B cell (primary cell): Measurements from ENCODE around the gene RAD51D. TPM values are rescaled to one million over a fixed set of nuclear protein-coding genes. Genes with fewer than 3 reads are reported as not detected.

ENCODE experiments used
- ATAC-seq: fragments of 200-7000 bp; cut with Tn5 transposase; one replicate; pipeline ENCODE4 v1.10.0; 2021; ENCODE audit warnings: low read depth, mild to moderate bottlenecking, moderate number of reproducible peaks, moderate library complexity
- CTCF ChIA-PET: fragments of 350-600 bp; sonication (Branson Sonifier 250); formaldehyde crosslinking; loops from one replicate; lab custom pipeline; 2021; ENCODE audit warnings: antibody characterized with exemption, inconsistent platforms; lab: Charles Lee
- POLR2A ChIA-PET: fragments of 350-600 bp; sonication (Branson Sonifier 250); formaldehyde crosslinking; loops from one replicate; lab custom pipeline; 2021; ENCODE audit warnings: antibody characterized with exemption; lab: Charles Lee
- DNase-seq: peaks from one replicate; pipeline ENCODE4 v3.0.0; 2013
- H2AFZ ChIP-seq: 2 replicates; pipeline ENCODE4 v1.6.1; 2012; ENCODE audit warnings: mild to moderate bottlenecking, low read depth, low read length; ENCODE audit not compliant: insufficient read depth, poor library complexity, severe bottlenecking
- H3K27ac ChIP-seq, 2 donors: 1 replicate in 1 of 2; 2 replicates in 1 of 2; pipeline ENCODE4 v1.5.1; 2012 to 2013; ENCODE audit warnings: low read length in 2 of 2, mild to moderate bottlenecking in 2 of 2, moderate library complexity in 1 of 2
- H3K27me3 ChIP-seq, 4 experiments: fragments of 200-600 bp in 1 of 4; sonication (generic) in 1 of 4; replicated peaks in 1 of 4; 1 replicate in 2 of 4; 2 replicates in 2 of 4; pipeline versions ENCODE4 v1.6.1 to v1.7.0; 2013 to 2016; ENCODE audit warnings: low read length in 3 of 4, mild to moderate bottlenecking in 2 of 4, mixed read lengths in 1 of 4, moderate library complexity in 1 of 4; ENCODE audit not compliant: insufficient read depth in 4 of 4, control insufficient read depth in 3 of 4; ENCODE audit errors: control extremely low read depth in 1 of 4
- H3K36me3 ChIP-seq, 2 experiments: replicated peaks in 1 of 2; 1 replicate in 1 of 2; 2 replicates in 1 of 2; pipeline versions ENCODE4 v1.6.1 to v1.7.1; 2013; ENCODE audit warnings: low read length in 1 of 2; ENCODE audit not compliant: insufficient read depth in 2 of 2, control insufficient read depth in 1 of 2; ENCODE audit errors: control extremely low read depth in 1 of 2, extremely low read depth in 1 of 2
- H3K4me1 ChIP-seq, 2 donors: fragments of 200-600 bp in 1 of 2; sonication (generic) in 1 of 2; 1 replicate in 1 of 2; 2 replicates in 1 of 2; pipeline versions ENCODE4 v1.5.1 to v1.6.1; 2013 to 2017; ENCODE audit warnings: low read length in 2 of 2; ENCODE audit not compliant: control insufficient read depth in 2 of 2, insufficient read depth in 2 of 2
- H3K4me2 ChIP-seq: replicated peaks from 2 replicates; pipeline ENCODE3; 2012; ENCODE audit warnings: mild to moderate bottlenecking, low read depth, low read length; ENCODE audit not compliant: poor library complexity, severe bottlenecking
- H3K4me3 ChIP-seq, 5 experiments: fragments of 200-600 bp in 1 of 5; sonication (generic) in 1 of 5; 1 replicate in 3 of 5; 2 replicates in 2 of 5; pipeline versions ENCODE4 v1.5.1 to v1.7.0; 2011 to 2016; ENCODE audit warnings: low read length in 4 of 5, mild to moderate bottlenecking in 4 of 5, low read depth in 2 of 5, control low read depth in 1 of 5, moderate library complexity in 1 of 5; ENCODE audit not compliant: insufficient read depth in 1 of 5; ENCODE audit errors: control extremely low read depth in 1 of 5, extremely low read depth in 1 of 5
- H3K79me2 ChIP-seq: fragments of 200-600 bp; sonication (generic); one replicate; pipeline ENCODE4 v1.6.0; 2016; ENCODE audit warnings: low read length; ENCODE audit not compliant: control insufficient read depth, insufficient read depth
- H3K9ac ChIP-seq: fragments of 200-600 bp; sonication (generic); 2 replicates; pipeline ENCODE4 v1.6.1; 2017; ENCODE audit warnings: mild to moderate bottlenecking, low read length, moderate library complexity
- H3K9me3 ChIP-seq, 3 donors: one replicate each; pipeline versions ENCODE4 v1.6.1 to v1.7.1; 2013; ENCODE audit warnings: low read length in 2 of 3; ENCODE audit not compliant: control insufficient read depth in 2 of 3, insufficient read depth in 1 of 3; ENCODE audit errors: control extremely low read depth in 1 of 3
- H4K20me1 ChIP-seq: 2 replicates; pipeline ENCODE4 v1.6.0; 2012; ENCODE audit warnings: mild to moderate bottlenecking, low read length; ENCODE audit not compliant: insufficient read depth, control insufficient read depth, poor library complexity, severe bottlenecking
- H3K27ac Mint-ChIP-seq: one replicate; pipeline ENCODE4 v1.8.0; 2021; ENCODE audit warnings: mixed read lengths
- H3K27me3 Mint-ChIP-seq: one replicate; pipeline ENCODE4 v1.8.0; 2021; ENCODE audit warnings: mixed read lengths
- H3K4me1 Mint-ChIP-seq: one replicate; pipeline ENCODE4 v1.8.0; 2021; ENCODE audit warnings: mixed read lengths
- H3K4me3 Mint-ChIP-seq: one replicate; pipeline ENCODE4 v1.8.0; 2021; ENCODE audit warnings: mixed read lengths
- H3K9me3 Mint-ChIP-seq: one replicate; pipeline ENCODE4 v1.8.0; 2022; ENCODE audit warnings: mixed read lengths; ENCODE audit not compliant: insufficient read depth
- EZH2 ChIP-seq: IDR thresholded peaks from 2 replicates; pipeline ENCODE4 v1.6.1; 2012; ENCODE audit warnings: borderline replicate concordance, low read depth, mild to moderate bottlenecking, moderate library complexity, low read length; ENCODE audit not compliant: insufficient read depth, poor library complexity, severe bottlenecking
- WGBS: methylation state at CpG from one replicate; pipeline ENCODE4 v1.1.5; 2013; ENCODE audit warnings: missing lambda C conversion rate; ENCODE audit not compliant: insufficient coverage; 5-methylcytosine and 5-hydroxymethylcytosine counted together
- intact Hi-C: fragments of 100-400 bp; cut with micrococcal nuclease; formaldehyde crosslinking; loops from one replicate; pipeline ENCODE4 v1.10.0; 2022
- polyA plus RNA-seq: library from polyadenylated mRNA; depleted of rRNA; stranded (reverse); fragments of >200 nt; gene quantifications from 2 replicates; pipeline ENCODE4 v1.2.3, GENCODE V29; 2012
- total RNA-seq, 2 donors: library from RNA; stranded (reverse); fragments of 120-200 nt in 1 of 2; gene quantifications; 1 replicate in 1 of 2; 2 replicates in 1 of 2; pipeline versions ENCODE4 v1.2.3 to v1.2.4, GENCODE V29; 2013 to 2022
- TF ChIP-seq, protein P1 (sequence below): fragments of 200-600 bp; IDR thresholded peaks from one replicate; pipeline ENCODE4 v1.8.0; 2022; ENCODE audit warnings: antibody characterized with exemption, mild to moderate bottlenecking

The RAD51D gene
- total and polyA plus RNA-seq, 2 donors (not counting 1 experiment from before 2014, with no cell fraction given): 12.8 to 29.4 TPM

DNA sequence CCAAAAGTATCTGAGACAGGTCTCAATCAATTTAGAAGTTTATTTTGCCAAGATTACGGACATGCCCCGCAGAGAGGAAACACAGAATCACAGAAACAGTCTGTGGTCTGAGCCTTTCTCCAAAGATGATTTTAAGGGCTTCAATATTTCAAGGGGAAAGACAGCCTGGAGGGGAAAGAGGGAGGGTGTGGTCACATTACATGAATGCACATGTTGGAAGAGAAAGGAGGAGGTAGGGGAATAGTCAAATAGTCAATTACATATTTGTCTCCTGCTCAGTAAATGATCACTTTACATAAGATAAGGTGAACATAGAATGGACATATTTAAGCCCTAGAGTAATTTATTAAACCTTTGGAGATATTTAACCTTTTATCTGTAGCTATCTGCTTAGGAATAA is 40.3 kb upstream of the RAD51D start:
- ChIA-PET POLR2A (no interaction called here), CTCF (no interaction called here)
- no peak overlapping the region for H3K9ac ChIP-seq
- Mint-ChIP-seq H3K27me3 (peaks cover 54% of the 10 kb centered on the region), H3K27ac (no peak overlapping the region), H3K9me3 (no peaks in the 10 kb centered on the region), H3K4me3 (no peak overlapping the region), H3K4me1 (no peaks in the 10 kb centered on the region)
- H3K4me2 ChIP-seq: no peak overlapping the region
- H3K79me2 ChIP-seq: no peaks in the 10 kb centered on the region
- no peak overlapping the region for H3K4me3 ChIP-seq
- ATAC-seq: no peak
- no peaks in the 10 kb centered on the region for H3K36me3 ChIP-seq
- intact Hi-C loops: no loop called here
- H3K4me1 ChIP-seq: no peaks in the 10 kb centered on the region
- H2AFZ ChIP-seq: no peak overlapping the region
- no peak for DNase-seq
- H3K27me3 ChIP-seq: peaks cover 0 to 22% (median 11%) of the 10 kb centered on the region in 4 experiments
- no peaks in the 10 kb centered on the region for H3K9me3 ChIP-seq
- TF ChIP-seq, protein P1, sequence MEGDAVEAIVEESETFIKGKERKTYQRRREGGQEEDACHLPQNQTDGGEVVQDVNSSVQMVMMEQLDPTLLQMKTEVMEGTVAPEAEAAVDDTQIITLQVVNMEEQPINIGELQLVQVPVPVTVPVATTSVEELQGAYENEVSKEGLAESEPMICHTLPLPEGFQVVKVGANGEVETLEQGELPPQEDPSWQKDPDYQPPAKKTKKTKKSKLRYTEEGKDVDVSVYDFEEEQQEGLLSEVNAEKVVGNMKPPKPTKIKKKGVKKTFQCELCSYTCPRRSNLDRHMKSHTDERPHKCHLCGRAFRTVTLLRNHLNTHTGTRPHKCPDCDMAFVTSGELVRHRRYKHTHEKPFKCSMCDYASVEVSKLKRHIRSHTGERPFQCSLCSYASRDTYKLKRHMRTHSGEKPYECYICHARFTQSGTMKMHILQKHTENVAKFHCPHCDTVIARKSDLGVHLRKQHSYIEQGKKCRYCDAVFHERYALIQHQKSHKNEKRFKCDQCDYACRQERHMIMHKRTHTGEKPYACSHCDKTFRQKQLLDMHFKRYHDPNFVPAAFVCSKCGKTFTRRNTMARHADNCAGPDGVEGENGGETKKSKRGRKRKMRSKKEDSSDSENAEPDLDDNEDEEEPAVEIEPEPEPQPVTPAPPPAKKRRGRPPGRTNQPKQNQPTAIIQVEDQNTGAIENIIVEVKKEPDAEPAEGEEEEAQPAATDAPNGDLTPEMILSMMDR: no peak
- TF ChIP-seq EZH2: no peak
- H4K20me1 ChIP-seq: no peaks in the 10 kb centered on the region
- H3K27ac ChIP-seq: no peak overlapping the region
- WGBS: 92% methylated on average over 2 of the region's 2 CpGs

GRCh38 chr17:35155246-35155645 is 35.6 kb upstream of the RAD51D start:
- Histone ChIP-seq H3K36me3 (no peaks in the 10 kb centered on the region), H3K4me3 (no peak overlapping the region), H2AFZ (no peak overlapping the region), H3K79me2 (no peaks in the 10 kb centered on the region), H4K20me1 (no peaks in the 10 kb centered on the region), H3K27ac (no peak overlapping the region), H3K27me3 (peaks cover 0 to 5% (median 2%) of the 10 kb centered on the region in 4 experiments), H3K4me2 (no peak overlapping the region), H3K4me1 (no peaks in the 10 kb centered on the region), H3K9ac (no peak overlapping the region), H3K9me3 (no peaks in the 10 kb centered on the region)
- intact Hi-C loops: no loop called here
- Mint-ChIP-seq H3K27me3 (peaks cover 26% of the 10 kb centered on the region), H3K4me1 (no peaks in the 10 kb centered on the region), H3K9me3 (no peaks in the 10 kb centered on the region), H3K27ac (no peak overlapping the region), H3K4me3 (no peak overlapping the region)
- CTCF ChIA-PET: no interaction called here
- POLR2A ChIA-PET: no interaction called here
- 95% methylated on average over 5 of the region's 7 CpGs for WGBS
- no peak for TF ChIP-seq EZH2
- TF ChIP-seq, protein P1: no peak
- no peak for ATAC-seq
- no peak for DNase-seq
